NT2/D1 (cell line): Measurements from ENCODE around the gene SLC18A3.
A peak's percentile ranks its signal among the peaks of the same experiment; 100 is the strongest.

ENCODE experiments used
- DNase-seq: peaks from one replicate; pipeline ENCODE4 v3.0.0-alpha.2; 2011; ENCODE audit warnings: low read depth, low spot score
- H3K27me3 ChIP-seq: 2 replicates; pipeline ENCODE4 v1.6.0; 2011; ENCODE audit warnings: mild to moderate bottlenecking; ENCODE audit not compliant: insufficient read length, insufficient read depth
- H3K36me3 ChIP-seq: 2 replicates; pipeline ENCODE4 v1.6.1; 2011; ENCODE audit warnings: mild to moderate bottlenecking, low read length, mixed read lengths; ENCODE audit not compliant: insufficient read depth, insufficient read length
- H3K4me1 ChIP-seq: 2 replicates; pipeline ENCODE4 v1.5.1; 2011; ENCODE audit not compliant: insufficient read depth, insufficient read length
- H3K4me3 ChIP-seq: 2 replicates; pipeline ENCODE4 v1.5.1; 2011; ENCODE audit warnings: low read depth; ENCODE audit not compliant: insufficient read length
- H3K9ac ChIP-seq: 2 replicates; pipeline ENCODE4 v1.6.0; 2011; ENCODE audit warnings: low read depth; ENCODE audit not compliant: insufficient read length
- H3K9me3 ChIP-seq: 2 replicates; pipeline ENCODE4 v1.5.1; 2011; ENCODE audit warnings: mild to moderate bottlenecking, low read length; ENCODE audit not compliant: insufficient read depth
- SUZ12 ChIP-seq: IDR thresholded peaks from 2 replicates; pipeline ENCODE4 v1.6.1; 2011; ENCODE audit not compliant: insufficient read length, insufficient read depth; ENCODE audit errors: extremely low read depth
- YY1 ChIP-seq: IDR thresholded peaks from 2 replicates; pipeline ENCODE4 v1.6.1; 2011; ENCODE audit not compliant: insufficient read length, insufficient read depth
- ZNF274 ChIP-seq: IDR thresholded peaks from 2 replicates; pipeline ENCODE4 v1.6.1; 2011; ENCODE audit warnings: mild to moderate bottlenecking, low read depth, low read length

SLC18A3 gene

DNA sequence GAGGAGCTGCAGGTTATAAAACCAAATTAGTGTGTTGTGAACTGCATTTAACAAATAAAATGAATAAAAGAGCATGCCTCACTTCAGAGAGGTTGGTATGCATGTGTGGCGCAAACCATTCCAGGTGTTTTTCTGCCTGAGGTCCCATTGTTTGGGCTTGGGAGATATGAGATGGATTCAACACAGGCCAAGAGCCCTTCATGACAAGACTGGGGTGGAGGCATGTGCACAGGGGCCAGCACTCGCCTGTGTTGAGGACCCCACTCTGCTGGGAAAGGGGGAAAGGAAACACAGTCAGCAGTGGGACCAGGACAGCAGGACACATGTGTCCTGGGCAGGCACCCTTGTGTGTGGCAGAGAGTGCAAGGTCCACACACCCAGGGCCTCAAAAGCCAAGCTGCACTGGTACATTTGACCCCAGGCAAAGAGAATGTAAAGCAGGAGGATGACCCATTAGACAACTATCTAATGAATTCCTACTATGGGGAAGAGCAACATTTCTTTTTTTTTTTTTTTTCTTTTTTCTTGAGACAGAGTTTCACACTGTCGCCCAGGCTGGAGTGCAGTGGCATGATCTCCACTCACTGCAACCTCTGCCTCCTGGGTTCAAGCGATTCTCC is 9.2 kb upstream of the SLC18A3 start:
- no peak for DNase-seq
- Histone ChIP-seq H3K9ac (no peak overlapping the region), H3K9me3 (no peaks in the 10 kb centered on the region), H3K36me3 (no peaks in the 10 kb centered on the region), H3K4me1 (peaks cover 3% of the 10 kb centered on the region), H3K4me3 (no peak overlapping the region), H3K27me3 (peaks cover 27% of the 10 kb centered on the region)
- TF ChIP-seq ZNF274 (no peak), YY1 (no peak), SUZ12 (no peak)

DNA sequence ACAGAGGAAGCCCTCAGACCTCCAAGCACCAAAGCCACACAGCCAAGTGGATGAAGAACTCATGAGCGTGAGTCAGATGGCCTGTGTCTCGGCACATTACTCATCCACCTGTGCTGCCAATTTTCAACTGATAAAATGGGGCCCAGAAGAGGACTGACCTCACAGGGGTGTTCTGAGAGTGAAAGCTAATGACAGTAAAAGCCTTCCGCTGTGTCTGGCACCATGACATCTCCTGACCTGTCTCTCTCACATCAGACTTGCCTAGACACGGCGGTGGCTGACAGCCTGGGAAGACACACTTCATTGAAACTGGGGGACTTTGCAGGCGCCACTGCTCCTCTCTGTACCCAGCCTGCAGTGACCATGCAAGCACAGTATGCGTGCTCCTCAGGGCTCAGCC is 8.3 kb upstream of the SLC18A3 start:
- no peak for DNase-seq
- no peak overlapping the region for H3K9ac ChIP-seq
- TF ChIP-seq SUZ12 = no peak
- no peak for TF ChIP-seq YY1
- no peak for TF ChIP-seq ZNF274
- H3K4me3 ChIP-seq = no peak overlapping the region
- peaks cover 36% of the 10 kb centered on the region for H3K27me3 ChIP-seq
- no peaks in the 10 kb centered on the region for H3K36me3 ChIP-seq
- no peaks in the 10 kb centered on the region for H3K9me3 ChIP-seq
- H3K4me1 ChIP-seq = peaks cover 3% of the 10 kb centered on the region

DNA sequence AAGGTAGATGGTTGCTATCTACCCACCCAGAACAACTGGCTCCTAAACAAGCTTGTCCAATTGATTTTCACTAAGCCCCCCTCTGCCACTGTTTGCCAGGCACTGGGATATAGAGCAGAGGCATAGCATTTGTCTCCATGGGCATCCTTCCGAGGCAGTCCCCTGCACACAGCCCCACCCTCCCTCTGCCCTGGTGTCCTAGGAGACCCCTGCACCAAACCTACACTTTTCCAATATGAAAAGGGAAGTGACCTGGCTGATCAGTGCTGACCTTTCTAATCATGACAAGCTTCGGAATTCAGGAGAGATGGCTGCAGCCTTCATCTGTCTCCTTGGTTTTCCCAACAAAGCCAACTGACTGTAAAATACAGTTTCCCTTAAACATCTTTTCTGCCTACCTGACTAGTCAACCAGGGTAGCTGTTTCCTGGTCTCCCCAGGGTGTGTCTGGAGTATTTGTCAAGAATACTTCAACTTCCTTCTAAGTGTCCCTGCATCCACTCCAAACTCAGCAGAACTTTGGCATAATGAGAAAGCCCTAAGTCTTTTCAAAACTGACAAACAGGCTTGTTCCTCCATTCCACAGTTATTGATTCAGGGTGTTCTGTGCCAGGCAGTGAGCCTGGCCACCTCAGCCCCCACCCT is 7.6 kb upstream of the SLC18A3 start:
- Histone ChIP-seq H3K36me3 (no peaks in the 10 kb centered on the region), H3K9ac (no peak overlapping the region), H3K27me3 (peaks cover 42% of the 10 kb centered on the region), H3K9me3 (no peaks in the 10 kb centered on the region), H3K4me1 (peaks cover 7% of the 10 kb centered on the region), H3K4me3 (no peak overlapping the region)
- DNase-seq = no peak
- no peak for TF ChIP-seq ZNF274
- no peak for TF ChIP-seq YY1

DNA sequence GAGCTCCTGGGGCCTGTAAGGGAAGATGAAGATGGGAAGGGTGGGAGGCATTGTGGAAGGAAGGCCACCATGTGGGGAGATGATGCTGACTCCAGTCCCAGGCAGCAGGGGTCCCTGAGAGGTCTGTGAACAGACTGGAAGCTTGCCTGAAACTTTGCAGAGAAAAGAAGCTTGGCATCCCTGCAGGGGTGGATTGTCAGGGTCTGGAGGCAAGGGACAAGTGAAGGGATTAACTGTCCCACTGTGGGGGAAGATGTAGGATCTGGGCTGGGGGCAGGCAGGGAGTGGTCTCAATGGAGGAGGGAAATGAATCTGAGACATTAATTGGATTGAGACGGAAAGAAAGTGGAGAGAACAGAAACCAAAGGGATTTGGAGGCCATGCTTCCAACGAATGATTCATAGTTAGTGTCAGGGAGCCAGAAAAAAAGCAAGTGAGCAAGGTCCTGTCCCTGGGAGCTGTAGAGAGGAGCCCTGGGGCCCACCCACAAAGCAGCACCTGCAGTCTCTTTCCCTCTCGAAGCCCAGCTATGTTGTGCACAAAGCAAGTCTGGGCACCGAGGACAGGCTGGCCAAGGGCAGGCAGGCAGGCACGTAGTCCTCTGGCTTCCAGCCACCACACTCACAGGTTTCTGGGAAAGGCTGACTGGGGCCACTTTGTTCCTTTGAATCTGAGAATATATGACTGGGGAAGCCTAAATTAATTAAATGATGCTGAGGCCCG is 4.7 kb upstream of the SLC18A3 start:
- no peak for DNase-seq
- H3K27me3 ChIP-seq = peaks cover 69% of the 10 kb centered on the region

DNA sequence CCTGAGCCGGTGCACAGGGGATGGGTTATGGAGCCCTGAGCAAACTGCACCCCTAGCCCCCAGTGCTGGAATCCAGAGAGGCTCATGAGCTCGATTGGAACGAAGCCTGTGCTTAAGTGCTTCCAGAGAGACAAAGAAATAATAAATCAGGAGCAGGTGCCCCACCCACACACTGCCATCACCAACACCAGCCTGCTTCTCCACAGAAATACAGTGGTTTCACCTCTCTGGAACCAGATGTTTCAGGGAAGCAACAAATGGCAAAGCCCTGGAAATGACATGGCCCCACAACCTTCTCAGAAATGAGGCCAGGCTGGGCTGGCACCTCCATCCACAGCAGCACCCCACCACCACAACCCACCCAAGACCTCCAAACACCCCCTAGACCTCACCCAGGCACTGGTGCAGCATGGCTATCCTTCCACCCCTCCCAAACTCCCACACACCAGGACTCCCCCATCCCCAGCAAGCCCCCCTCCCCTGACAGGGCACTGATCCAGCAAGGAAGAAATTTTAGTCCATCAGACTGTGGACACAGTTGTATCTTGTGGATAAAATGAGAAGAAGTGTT is 4.1 kb upstream of the SLC18A3 start:
- TF ChIP-seq YY1 (no peak), SUZ12 (no peak), ZNF274 (no peak)
- Histone ChIP-seq H3K27me3 (peaks cover 75% of the 10 kb centered on the region), H3K9ac (no peak overlapping the region), H3K4me1 (peaks cover 9% of the 10 kb centered on the region), H3K9me3 (no peaks in the 10 kb centered on the region), H3K4me3 (no peak overlapping the region), H3K36me3 (no peaks in the 10 kb centered on the region)
- DNase-seq = no peak

More for the DNA sequence above, 4.7 kb upstream of the SLC18A3 start:
- no peaks in the 10 kb centered on the region for H3K9me3 ChIP-seq
- peaks cover 10% of the 10 kb centered on the region for H3K4me1 ChIP-seq
- no peak overlapping the region for H3K9ac ChIP-seq
- no peak overlapping the region for H3K4me3 ChIP-seq
- TF ChIP-seq YY1 = no peak
- TF ChIP-seq ZNF274 = no peak
- no peak for TF ChIP-seq SUZ12
- H3K36me3 ChIP-seq = no peaks in the 10 kb centered on the region

DNA sequence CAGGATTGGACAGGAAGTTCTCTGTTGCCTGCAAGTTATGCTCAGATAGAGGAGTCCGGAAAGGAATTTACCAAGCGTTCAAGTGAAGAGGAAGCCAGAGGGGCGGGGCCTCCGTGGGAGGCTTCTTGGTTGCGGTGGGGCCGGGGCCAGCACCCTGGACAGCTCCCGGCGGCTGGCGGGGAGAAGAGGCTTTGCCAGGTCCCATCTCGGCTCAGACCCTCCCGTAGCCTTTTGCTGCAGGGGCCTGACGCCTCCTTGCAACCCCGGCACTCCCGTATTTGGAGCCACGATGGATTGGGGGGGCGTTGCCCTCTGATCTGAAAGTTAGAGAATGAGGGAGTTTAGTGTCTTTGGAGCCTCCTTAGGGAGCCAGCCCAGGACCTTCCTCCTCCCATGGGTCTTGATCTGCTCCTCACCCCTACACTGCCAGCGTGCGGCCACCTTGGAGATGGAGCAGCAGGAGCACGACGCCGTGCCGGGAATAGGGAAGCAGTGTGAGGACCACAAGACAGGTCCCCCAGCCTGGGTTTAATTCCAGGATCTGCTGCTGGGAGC is 3.1 kb upstream of the SLC18A3 start:
- H3K36me3 ChIP-seq = no peaks in the 10 kb centered on the region
- TF ChIP-seq ZNF274 (no peak), SUZ12 (no peak), YY1 (no peak)
- H3K9ac ChIP-seq = no peak overlapping the region
- H3K4me1 ChIP-seq = peaks cover 9% of the 10 kb centered on the region
- H3K27me3 ChIP-seq = peaks cover 86% of the 10 kb centered on the region
- H3K4me3 ChIP-seq = no peak overlapping the region
- H3K9me3 ChIP-seq = no peaks in the 10 kb centered on the region
- peak; percentile 51 for DNase-seq
